Measurements from ENCODE around the gene AHCYL2.
"Not testable (repeated sequence)": the region's sequence is repeated elsewhere in the genome, so short reads cannot be mapped to it uniquely, and the experiment has no call there.

Gene AHCYL2

GRCh38 chr7:129208667-129209066 lies 16.2 kb upstream of the AHCYL2 start:
- DNase-seq (ENCODE audit: low read depth in 2 of 2, low spot score in 1 of 2), result no peak

DNA sequence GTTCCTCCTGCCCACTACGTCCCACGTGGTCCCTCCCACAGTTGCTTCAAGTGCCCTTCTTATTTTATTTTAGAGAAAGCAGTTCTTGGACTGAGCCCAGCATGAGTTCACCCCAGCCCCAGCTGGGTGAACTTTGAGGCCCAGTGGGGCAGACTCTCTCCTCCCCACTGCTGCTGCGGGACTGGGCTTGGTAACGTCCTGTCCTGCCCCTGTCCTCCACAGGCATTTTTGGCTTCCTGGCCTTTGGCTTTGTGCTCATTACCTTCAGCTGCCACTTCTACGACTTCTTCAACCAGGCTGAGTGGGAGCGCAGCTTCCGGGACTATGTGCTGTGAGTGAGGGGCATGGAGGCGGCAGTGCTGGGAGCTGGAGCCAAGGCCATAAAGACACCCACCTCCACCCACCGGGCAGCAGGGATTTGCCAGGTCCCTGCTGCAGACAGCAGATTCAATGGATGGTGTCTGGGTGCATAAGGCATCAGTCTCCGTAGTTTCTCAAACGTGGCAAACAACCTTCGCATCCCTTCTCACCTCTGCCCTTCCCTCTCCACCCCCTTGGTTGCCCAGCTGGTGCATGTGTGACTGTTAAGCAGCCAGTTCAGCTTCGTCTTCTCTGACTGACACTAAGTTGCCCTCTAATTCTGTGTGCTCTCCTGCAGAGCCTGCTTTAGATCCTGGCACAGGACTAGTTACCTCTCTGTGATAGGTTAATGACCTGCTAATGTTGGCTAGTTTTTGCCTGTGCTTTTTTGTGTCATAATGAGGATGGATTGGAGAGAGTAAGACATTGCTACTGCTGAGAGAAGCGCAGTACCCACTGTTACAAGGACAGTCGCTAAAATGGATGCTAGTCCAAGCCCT lies 15.5 kb upstream of the AHCYL2 start:
- DNase-seq (ENCODE audit: low read depth in 2 of 2, low spot score in 1 of 2), result no peak

- DNase-seq (ENCODE audit: low read depth in 2 of 2, low spot score in 1 of 2), result peak; percentile 31 to 47
Measured at GRCh38 chr7:129210256-129210988, 14.4 kb upstream of the AHCYL2 start.

GRCh38 chr7:129210989-129211312 lies 13.9 kb upstream of the AHCYL2 start:
- no peak for DNase-seq (ENCODE audit: low read depth in 2 of 2, low spot score in 1 of 2)

DNA sequence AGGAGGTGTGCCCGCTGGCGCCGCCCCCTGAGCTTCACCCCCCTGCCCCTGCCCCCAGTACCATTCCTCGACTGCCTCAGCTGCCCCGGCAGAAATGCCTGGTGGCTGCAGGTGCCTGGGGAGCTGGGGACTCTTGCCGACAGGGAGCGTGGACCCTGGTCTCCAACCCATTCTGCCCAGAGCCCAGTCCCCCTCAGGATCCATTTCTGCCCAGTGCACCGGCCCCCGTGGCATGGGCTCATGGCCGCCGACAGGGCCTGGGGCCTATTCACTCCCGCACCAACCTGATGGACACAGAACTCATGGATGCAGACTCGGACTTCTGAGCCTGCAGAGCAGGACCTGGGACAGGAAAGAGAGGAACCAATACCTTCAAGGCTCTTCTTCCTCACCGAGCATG lies 12.7 kb upstream of the AHCYL2 start:
- DNase-seq (ENCODE audit: low read depth in 2 of 2, low spot score in 1 of 2), result no peak

DNA sequence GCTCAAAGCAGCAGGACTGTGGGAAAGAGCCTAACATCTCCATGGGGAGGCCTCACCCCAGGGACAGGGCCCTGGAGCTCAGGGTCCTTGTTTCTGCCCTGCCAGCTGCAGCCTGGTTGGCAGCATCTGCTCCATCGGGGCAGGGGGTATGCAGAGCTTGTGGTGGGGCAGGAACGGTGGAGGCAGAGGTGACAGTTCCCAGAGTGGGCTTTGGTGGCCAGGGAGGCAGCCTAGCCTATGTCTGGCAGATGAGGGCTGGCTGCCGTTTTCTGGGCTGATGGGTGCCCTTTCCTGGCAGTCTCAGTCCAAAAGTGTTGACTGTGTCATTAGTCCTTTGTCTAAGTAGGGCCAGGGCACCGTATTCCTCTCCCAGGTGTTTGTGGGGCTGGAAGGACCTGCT lies 12.2 kb upstream of the AHCYL2 start:
- no peak for DNase-seq (ENCODE audit: low read depth in 2 of 2, low spot score in 1 of 2)

DNA sequence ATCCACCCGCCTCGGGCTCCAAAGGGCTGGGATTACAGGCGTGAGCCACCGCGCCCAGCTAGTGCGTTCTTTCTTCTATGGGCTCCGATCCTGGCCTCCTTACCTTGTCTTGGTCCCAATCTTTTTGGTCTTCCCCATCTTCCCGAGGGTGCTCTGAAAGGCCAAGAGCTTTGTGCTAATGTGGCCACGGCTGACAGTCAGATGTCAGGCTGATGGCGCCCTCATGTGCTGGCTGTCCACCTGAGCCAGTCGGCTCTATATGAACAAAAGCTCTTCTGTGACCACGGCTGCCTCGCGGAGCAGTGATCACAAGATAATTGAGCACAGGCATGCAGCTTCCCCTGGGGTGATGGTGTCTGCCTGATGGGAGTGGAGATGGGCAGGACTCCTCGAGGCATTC lies 11.0 kb upstream of the AHCYL2 start:
- no peak for DNase-seq (ENCODE audit: low read depth in 2 of 2, low spot score in 1 of 2)

DNA sequence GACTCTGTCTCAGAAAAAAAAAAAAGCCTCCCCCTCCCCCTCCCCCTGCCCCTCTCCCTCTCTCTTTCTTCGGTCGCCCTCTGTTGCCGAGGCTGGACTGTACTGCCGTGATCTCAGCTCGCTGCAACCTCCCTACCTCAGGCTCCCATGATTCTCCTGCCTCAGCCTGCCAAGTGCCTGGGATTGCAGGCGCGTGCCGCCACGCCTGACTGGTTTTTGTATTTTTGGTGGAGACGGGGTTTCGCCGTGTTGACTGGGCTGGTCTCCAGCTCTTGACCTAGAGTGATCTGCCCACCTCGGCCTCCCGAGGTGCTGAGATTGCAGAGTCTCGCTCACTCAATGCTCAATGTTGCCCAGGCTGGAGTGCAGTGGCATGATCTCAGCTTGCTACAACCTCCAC lies 9.1 kb upstream of the AHCYL2 start:
- not testable (repeated sequence) for DNase-seq (ENCODE audit: low read depth in 2 of 2, low spot score in 1 of 2)

GRCh38 chr7:129216101-129216715 lies 8.6 kb upstream of the AHCYL2 start:
- not testable (repeated sequence) for DNase-seq (ENCODE audit: low read depth in 2 of 2, low spot score in 1 of 2)

- DNase-seq (ENCODE audit: low read depth in 2 of 2, low spot score in 1 of 2), result not testable (repeated sequence)
Measured at GRCh38 chr7:129216821-129217416, 7.9 kb upstream of the AHCYL2 start.

- DNase-seq (ENCODE audit: low read depth in 2 of 2, low spot score in 1 of 2), result peak; percentile 55 to 60
Measured at GRCh38 chr7:129218514-129219062, 6.2 kb upstream of the AHCYL2 start.

DNA sequence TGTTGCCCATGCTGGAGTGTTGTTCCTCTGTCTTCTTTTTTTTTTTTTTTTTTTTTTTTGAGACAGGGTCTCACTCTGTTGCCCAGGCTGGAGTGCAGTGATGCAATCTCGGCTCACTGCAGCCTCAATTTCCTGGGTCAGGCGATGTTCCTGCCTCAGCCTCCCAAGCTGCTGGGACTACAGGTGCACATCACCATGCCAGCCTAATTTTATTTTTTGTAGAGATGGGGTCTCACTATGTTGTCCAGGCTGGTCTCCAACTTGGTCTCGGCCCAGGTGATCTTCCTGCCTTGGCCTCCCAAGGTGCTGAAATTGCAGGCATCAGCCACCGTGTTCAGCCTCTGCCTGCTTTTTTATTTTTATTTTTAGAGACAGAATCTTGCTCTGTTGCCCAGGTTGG lies 5.7 kb upstream of the AHCYL2 start:
- DNase-seq (ENCODE audit: low read depth in 2 of 2, low spot score in 1 of 2), result not testable (repeated sequence)

GRCh38 chr7:129222064-129222463 lies 2.8 kb upstream of the AHCYL2 start:
- DNase-seq (ENCODE audit: low read depth in 2 of 2, low spot score in 1 of 2), result no peak

DNA sequence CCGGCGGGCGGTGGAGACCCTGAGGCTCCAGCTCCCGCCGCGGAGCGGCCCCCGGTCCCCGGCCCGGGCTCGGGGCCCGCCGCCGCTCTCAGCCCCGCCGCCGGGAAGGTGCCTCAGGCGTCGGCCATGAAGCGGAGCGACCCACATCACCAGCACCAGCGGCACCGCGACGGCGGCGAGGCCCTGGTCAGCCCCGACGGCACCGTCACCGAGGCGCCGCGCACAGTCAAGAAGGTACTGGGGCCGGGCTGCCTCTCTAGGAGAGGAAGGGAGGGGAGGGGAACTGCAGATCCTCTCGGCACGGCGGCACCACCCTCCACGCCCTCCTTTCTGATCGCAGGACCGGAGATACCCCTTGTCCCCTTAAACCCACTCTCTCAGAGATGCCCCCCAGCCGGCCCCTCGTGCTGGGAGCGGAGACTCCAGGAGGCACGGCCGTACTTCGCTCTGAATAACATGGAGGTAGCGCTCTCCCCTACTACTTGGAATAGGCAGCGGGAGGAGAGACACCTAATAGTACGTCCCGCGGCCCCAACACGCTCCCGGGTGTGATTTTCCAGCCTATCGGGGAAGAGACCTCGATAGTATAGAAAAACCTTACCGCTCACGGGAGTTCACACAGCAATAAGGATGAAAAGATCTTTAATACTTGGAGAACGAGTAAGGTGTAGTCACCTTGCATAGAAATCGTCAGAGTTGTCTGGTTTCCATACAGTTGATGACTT lies 538 bp downstream of the AHCYL2 start:
- DNase-seq (ENCODE audit: low read depth in 2 of 2, low spot score in 1 of 2), result peak; percentile 17 to 21

- DNase-seq (ENCODE audit: low read depth in 2 of 2, low spot score in 1 of 2), result no peak
Measured at GRCh38 chr7:129225931-129226572, 1.2 kb downstream of the AHCYL2 start.

DNA sequence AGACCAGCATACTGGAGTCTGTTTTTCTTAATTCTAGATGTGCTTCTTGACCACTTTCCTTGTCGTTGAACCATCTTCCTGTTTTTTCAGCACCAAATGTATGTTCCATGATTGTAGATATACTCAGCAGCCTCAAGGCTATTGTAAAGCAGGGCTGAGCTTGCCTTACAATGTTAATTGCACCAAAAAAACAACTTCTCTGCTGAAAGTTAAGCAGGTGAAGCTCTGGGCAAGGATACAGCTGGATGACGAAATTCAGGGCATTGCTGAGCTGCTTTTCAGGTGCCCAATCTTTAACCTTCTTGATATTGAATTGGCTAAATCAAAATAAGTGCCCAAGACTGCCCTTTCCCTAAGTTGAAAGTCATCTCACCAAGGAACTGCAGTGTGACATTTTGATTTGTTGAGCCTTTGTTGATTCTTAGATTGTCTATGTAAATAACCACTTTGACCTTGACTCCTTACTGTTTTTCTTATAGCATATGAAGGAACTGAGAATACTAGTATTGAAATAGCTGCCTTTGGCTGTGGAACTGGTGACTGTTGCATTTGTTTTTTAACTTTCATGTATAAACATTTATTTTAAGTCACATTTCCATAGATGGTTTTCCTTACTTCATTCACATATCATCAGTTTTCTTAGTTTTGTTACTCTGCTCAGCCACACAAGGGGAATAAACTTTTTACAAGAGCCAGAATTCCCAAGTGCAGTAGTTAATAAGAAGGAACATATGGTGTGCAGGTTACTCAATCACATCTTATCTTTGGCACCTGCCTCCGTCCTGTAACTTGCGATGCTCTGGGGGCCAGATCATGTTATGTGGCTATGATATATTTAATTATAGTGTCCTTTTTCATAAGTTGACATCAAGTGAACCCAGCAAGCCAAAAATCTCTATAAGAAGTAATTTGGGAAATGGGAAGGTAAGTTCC lies 3.1 kb downstream of the AHCYL2 start:
- no peak for DNase-seq (ENCODE audit: low read depth in 2 of 2, low spot score in 1 of 2)

DNA sequence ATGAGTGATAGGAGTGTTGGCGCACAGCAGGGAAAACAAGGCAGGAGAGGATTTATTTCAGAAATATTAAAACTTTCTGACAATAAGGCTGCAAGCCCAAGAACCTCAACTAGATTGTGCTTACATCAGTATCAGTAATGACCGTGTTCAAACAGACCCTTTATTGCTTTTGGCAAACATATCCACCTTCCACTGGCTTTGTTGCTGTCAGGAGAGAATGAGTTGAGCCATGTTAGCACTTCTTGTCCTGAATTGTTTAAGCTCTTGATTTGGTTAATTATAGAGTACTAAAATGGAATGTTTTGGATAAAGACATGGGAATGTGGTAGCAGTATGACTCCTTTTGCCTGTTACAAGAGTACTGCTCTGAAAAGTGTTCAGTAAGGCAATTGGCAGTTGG lies 3.8 kb downstream of the AHCYL2 start:
- DNase-seq (ENCODE audit: low read depth in 2 of 2, low spot score in 1 of 2), result no peak

GRCh38 chr7:129231666-129232065 lies 6.8 kb downstream of the AHCYL2 start:
- no peak for DNase-seq (ENCODE audit: low read depth in 2 of 2, low spot score in 1 of 2)

DNA sequence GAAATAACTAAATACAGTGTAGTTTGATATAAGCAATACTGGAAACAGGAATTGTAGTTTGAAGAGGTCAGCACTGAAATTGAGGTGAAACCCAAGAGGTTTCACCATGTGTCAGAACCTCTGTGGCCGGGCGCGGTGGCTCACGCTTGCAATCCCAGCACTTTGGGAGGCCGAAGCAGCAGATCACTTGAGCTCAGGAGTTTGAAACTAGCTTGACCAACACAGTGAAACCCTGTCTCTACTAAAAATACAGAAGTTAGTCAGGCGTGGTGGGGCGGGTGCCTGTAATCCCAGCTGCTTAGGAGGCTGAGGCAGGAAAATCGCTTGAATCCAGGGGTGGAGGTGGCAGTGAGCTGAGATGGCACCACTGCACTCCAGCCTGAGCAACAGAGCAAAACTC lies 13.7 kb downstream of the AHCYL2 start:
- DNase-seq (ENCODE audit: low read depth in 2 of 2, low spot score in 1 of 2), result no peak
